22Rv1 (cell line): ENCODE measurements around the gene SLC6A19.

Experiments
- H3K27ac ChIP-seq: fragments of 450-650 bp; 2 replicates; pipeline ENCODE4 v1.5.1; 2017
- CTCF ChIP-seq: fragments of 450-650 bp; IDR thresholded peaks from 2 replicates; pipeline ENCODE4 v1.5.1; 2017; ENCODE audit warnings: mild to moderate bottlenecking
- ZFX ChIP-seq: fragments of 450-650 bp; IDR thresholded peaks from 2 replicates; pipeline ENCODE4 v1.6.1; 2017; ENCODE audit warnings: antibody characterized with exemption, borderline replicate concordance

Gene SLC6A19

GRCh38 chr5:1255081-1255561, 53.7 kb downstream of the SLC6A19 start:
- TF ChIP-seq CTCF (no peak), ZFX (no peak)
- H3K27ac ChIP-seq: no peak overlapping the region

- no peak overlapping the region for H3K27ac ChIP-seq
- TF ChIP-seq ZFX (no peak), CTCF (no peak)
These were observed 55.4 kb downstream of the SLC6A19 start for GRCh38 chr5:1256776-1257175.

GRCh38 chr5:1257363-1257762, 56.0 kb downstream of the SLC6A19 start:
- TF ChIP-seq CTCF: no peak
- no peak for TF ChIP-seq ZFX
- no peak overlapping the region for H3K27ac ChIP-seq

DNA sequence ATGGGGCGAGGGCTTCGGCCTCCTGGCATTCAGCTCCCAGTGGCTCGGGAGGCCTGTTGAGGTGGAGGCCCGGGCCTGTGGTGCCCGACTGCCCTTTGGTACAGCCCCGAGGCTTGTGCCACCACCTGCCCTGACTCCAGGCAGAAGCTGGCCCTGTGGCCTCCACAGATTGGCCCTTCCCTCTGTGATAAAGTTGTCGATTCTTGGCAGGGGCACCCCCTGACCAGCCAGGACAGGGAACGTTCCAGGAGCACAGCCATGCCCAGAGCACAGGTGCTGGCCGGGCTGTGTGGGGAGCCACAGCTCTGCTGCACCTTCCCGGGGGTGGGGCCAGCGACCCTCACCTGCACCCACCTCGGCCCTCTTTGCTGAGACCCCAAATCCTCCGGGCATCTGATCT, 56.4 kb downstream of the SLC6A19 start:
- TF ChIP-seq ZFX (no peak), CTCF (no peak)
- H3K27ac ChIP-seq: no peak overlapping the region

DNA sequence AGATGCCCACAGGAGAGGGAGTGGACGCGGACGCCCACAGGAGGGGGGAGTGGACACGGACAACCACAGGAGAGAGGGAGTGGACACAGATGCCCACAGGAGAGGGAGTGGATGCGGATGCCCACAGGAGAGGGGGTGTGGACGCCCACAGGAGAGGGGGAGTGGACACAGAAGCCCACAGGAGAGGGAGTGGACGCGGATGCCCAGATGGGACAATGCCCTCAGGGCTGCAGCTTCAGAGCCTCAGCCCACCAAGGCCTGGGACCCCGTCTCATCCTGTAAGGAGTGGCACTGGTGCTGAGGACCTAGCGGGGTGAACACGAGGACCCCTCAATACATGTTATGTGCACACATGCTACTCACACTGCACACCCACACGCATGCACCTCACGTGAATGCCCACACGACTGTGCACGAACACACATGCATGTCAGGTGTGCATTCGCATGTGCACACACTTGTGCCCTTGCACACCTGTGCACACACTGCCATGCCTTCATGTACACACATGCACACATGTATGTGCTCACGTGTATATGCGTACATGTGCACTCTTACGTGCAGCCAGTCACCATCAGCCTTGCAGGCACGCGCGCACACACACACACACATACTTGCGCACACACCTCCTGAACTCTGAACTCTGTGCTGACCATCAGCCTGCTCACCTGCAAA, 58.5 kb downstream of the SLC6A19 start:
- TF ChIP-seq ZFX: no peak
- no peak for TF ChIP-seq CTCF
- H3K27ac ChIP-seq: no peak overlapping the region

DNA sequence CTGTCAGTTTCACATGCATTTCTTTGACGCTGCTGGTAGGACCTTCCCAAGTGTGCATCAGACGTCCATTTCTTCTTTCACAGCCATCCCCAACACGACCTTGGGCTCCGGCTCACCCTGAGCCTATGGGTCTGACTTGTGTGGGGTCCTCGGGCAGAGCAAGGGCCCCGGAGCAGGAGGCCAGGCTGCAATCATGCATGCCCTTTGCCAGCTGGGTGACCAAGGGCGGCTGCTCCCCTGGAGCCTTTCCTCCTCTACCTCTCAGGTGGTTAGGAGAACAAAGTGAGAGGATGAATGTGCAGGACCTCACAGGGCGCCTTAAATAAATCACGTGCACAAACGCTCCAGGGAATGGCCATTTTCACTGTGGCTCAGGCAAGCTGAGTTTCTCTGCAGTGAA, 60.2 kb downstream of the SLC6A19 start:
- TF ChIP-seq CTCF: no peak
- no peak for TF ChIP-seq ZFX
- no peak overlapping the region for H3K27ac ChIP-seq

GRCh38 chr5:1262381-1262780, 61.0 kb downstream of the SLC6A19 start:
- H3K27ac ChIP-seq: no peak overlapping the region
- TF ChIP-seq CTCF: no peak
- no peak for TF ChIP-seq ZFX
